Panc1 (cell line): ENCODE results near the gene KRT34. TPM values are rescaled to one million over a fixed set of nuclear protein-coding genes. Genes with fewer than 3 reads are reported as not detected.

ENCODE experiments used
- ATAC-seq: fragments of 200-7000 bp; cut with Tn5 transposase; 2 replicates; pipeline ENCODE4 v1.9.1; 2020; ENCODE audit warnings: mild to moderate bottlenecking, moderate library complexity
- BruUV-seq: library from RNA; stranded (reverse); fragments of 400-500 nt; replicated peaks from 2 replicates; lab custom pipeline; 2021; lab: Mats Ljungman, UMichigan
- CTCF ChIA-PET: fragments of 300-600 bp; sonication (Branson Sonifier 250); formaldehyde crosslinking; loops from one replicate; lab custom pipeline; 2022; ENCODE audit warnings: antibody characterized with exemption; lab: Charles Lee
- POLR2A ChIA-PET: fragments of 300-600 bp; sonication (Branson Sonifier 250); formaldehyde crosslinking; loops from one replicate; lab custom pipeline; 2022; ENCODE audit warnings: antibody characterized with exemption; lab: Charles Lee
- DNase-seq: peaks from one replicate; pipeline ENCODE4 v3.0.0-alpha.2; 2010; ENCODE audit warnings: low read depth, low spot score
- H3K27ac ChIP-seq: 2 replicates; pipeline ENCODE4 v1.5.1; 2011; ENCODE audit warnings: mild to moderate bottlenecking, low read length, inconsistent platforms
- H3K27me3 ChIP-seq: fragments of 200-500 bp; sonication (Bioruptor generic); 2 replicates; pipeline ENCODE4 v1.6.0; 2014; ENCODE audit warnings: low read length, inconsistent platforms; ENCODE audit not compliant: control insufficient read depth, insufficient read depth
- H3K36me3 ChIP-seq: fragments of 200-500 bp; sonication (Bioruptor generic); 2 replicates; pipeline ENCODE4 v1.5.1; 2014; ENCODE audit warnings: inconsistent platforms, mild to moderate bottlenecking, low read length, moderate library complexity; ENCODE audit not compliant: control insufficient read depth, insufficient read depth
- H3K4me1 ChIP-seq: 2 replicates; pipeline ENCODE4 v1.5.1; 2011; ENCODE audit warnings: inconsistent platforms, mild to moderate bottlenecking, low read length, moderate library complexity; ENCODE audit not compliant: control insufficient read depth, insufficient read depth
- H3K4me3 ChIP-seq, 2 experiments: 2 replicates each; pipeline ENCODE4 v1.5.1; 2011 to 2012; ENCODE audit warnings: low read depth in 2 of 2, low read length in 2 of 2, mild to moderate bottlenecking in 2 of 2, inconsistent platforms in 1 of 2, moderate library complexity in 1 of 2
- H3K9me3 ChIP-seq: fragments of 200-500 bp; sonication (Bioruptor generic); 2 replicates; pipeline ENCODE4 v1.5.1; 2014; ENCODE audit warnings: low read depth, mild to moderate bottlenecking, inconsistent platforms, low read length, moderate library complexity; ENCODE audit not compliant: control insufficient read depth, insufficient read depth
- POLR2AphosphoS5 ChIP-seq: IDR thresholded peaks from 2 replicates; pipeline ENCODE4 v1.6.1; 2012; ENCODE audit warnings: mild to moderate bottlenecking, low read depth, low read length, moderate library complexity
- SIN3A ChIP-seq: IDR thresholded peaks from 2 replicates; pipeline ENCODE4 v1.6.1; 2012; ENCODE audit warnings: low read depth, mild to moderate bottlenecking, low read length, moderate library complexity, borderline replicate concordance; ENCODE audit not compliant: insufficient read depth
- TCF7L2 ChIP-seq: IDR thresholded peaks from 2 replicates; pipeline ENCODE4 v1.6.1; 2011; ENCODE audit warnings: mild to moderate bottlenecking, low read depth, low read length, inconsistent platforms
- in situ Hi-C: cut with HindIII; loops from 2 replicates; pipeline ENCODE4 v1.10.0; 2016; ENCODE audit warnings: low sequenced_read_pairs, low pct_unique_long_range_greater_than_20kb
- intact Hi-C: fragments of 100-400 bp; cut with micrococcal nuclease; formaldehyde crosslinking; loops from one replicate; pipeline ENCODE4 v1.10.0; 2022; ENCODE audit not compliant: unreplicated experiment
- total RNA-seq: library from RNA; stranded (reverse); gene quantifications from one replicate; pipeline ENCODE4 v1.2.1, GENCODE V29; 2021; ENCODE audit not compliant: unreplicated experiment
- TF ChIP-seq, protein P1 (sequence below): fragments of 450-650 bp; IDR thresholded peaks from 2 replicates; pipeline ENCODE4 v1.5.1; 2017; ENCODE audit warnings: mild to moderate bottlenecking
- TF ChIP-seq, protein P2 (sequence below), 2 experiments: IDR thresholded peaks; 2 replicates each; pipeline ENCODE4 v1.6.1; 2011 to 2012; ENCODE audit warnings: low read depth in 2 of 2, control low read depth in 1 of 2, low read length in 1 of 2, mild to moderate bottlenecking in 1 of 2, moderate library complexity in 1 of 2; ENCODE audit not compliant: insufficient read depth in 1 of 2

KRT34 gene
- total RNA-seq, 1 experiment from 2014 or later, result not detected

DNA sequence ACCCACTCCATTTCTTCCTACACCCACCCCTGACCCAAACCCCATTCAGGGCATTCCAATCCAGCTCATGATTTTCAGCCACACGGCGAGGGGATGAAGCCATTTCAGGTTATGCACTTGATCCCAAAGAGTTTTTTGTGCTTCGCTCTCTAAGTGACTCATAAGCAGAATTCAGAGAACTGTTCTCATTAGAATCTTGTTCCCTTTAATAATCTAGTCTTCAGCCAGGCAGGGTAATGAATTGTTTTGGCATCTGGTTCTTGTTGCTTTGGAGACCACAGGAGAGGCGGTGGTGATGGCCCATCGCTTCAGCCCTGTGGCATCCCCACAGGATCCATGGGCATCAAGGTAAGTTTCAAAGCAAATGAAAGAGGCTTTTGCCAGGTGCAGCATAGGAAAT lies 20.1 kb upstream of the KRT34 start:
- ChIA-PET CTCF (no interaction called here), POLR2A (no interaction called here)
- H3K36me3 ChIP-seq, result no peaks in the 10 kb centered on the region
- no peak overlapping the region for H3K27ac ChIP-seq
- DNase-seq (no peak), ATAC-seq (no peak)
- intact Hi-C loops (no loop called here), in situ Hi-C loops (no loop called here)
- H3K4me1 ChIP-seq, result peaks cover 13% of the 10 kb centered on the region
- TF ChIP-seq SIN3A (no peak), TCF7L2 (no peak), POLR2AphosphoS5 (no peak)
- H3K4me3 ChIP-seq, result no peak overlapping the region
- no peaks in the 10 kb centered on the region for H3K27me3 ChIP-seq
- BruUV-seq, result no TSS peak
- H3K9me3 ChIP-seq, result no peaks in the 10 kb centered on the region

DNA sequence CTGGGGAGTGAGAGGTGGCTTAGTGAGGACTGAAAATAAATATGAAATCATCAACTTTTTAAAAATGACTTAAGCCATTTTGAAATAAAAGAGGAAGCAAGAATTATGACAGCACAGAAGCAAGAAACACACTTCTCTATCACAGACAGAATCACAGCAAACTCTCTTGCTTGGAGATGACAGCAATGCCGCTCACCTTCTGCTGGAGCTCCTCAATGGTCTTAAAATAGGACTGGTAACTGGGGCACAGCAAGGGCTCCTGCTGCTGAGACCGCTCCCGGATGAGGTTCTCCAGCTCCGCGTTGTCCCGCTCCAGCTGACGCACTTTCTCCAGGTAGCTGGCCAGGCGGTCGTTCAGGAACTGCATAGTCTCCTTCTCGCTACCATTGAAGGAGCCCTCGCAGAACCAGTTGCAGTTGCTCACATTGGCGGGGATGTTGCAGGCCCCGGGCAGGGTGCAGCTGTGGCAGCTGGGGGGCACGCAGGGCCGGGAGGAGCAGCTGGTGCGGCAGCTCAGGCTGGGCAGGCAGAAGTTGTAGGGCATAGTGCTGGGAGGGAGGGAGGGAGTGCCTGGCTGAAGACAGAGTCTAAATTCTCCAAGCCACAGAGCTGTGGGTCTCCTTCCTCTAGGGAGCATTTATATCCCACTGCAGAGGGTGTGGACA lies 15.0 kb upstream of the KRT34 start, which contains the start of gene KRT31:
Gene KRT31 (minus strand): TSS at position 613 of the 665 bp plus-strand sequence. CDS start 69 bp downstream, at position 544.
- Histone ChIP-seq H3K4me1 (no peaks in the 10 kb centered on the region), H3K27me3 (no peaks in the 10 kb centered on the region), H3K9me3 (no peaks in the 10 kb centered on the region), H3K27ac (no peak within 1 kb of the TSS), H3K4me3 (no peak within 1 kb of the TSS), H3K36me3 (no peaks in the 10 kb centered on the region)
- DNase-seq, result no peak
- ATAC-seq, result no peak
- TF ChIP-seq, protein P1, sequence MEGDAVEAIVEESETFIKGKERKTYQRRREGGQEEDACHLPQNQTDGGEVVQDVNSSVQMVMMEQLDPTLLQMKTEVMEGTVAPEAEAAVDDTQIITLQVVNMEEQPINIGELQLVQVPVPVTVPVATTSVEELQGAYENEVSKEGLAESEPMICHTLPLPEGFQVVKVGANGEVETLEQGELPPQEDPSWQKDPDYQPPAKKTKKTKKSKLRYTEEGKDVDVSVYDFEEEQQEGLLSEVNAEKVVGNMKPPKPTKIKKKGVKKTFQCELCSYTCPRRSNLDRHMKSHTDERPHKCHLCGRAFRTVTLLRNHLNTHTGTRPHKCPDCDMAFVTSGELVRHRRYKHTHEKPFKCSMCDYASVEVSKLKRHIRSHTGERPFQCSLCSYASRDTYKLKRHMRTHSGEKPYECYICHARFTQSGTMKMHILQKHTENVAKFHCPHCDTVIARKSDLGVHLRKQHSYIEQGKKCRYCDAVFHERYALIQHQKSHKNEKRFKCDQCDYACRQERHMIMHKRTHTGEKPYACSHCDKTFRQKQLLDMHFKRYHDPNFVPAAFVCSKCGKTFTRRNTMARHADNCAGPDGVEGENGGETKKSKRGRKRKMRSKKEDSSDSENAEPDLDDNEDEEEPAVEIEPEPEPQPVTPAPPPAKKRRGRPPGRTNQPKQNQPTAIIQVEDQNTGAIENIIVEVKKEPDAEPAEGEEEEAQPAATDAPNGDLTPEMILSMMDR, result no peak
- intact Hi-C loops (no loop called here), in situ Hi-C loops (no loop called here)
- ChIA-PET POLR2A (no interaction called here), CTCF (no interaction called here)
- no TSS peak for BruUV-seq

DNA sequence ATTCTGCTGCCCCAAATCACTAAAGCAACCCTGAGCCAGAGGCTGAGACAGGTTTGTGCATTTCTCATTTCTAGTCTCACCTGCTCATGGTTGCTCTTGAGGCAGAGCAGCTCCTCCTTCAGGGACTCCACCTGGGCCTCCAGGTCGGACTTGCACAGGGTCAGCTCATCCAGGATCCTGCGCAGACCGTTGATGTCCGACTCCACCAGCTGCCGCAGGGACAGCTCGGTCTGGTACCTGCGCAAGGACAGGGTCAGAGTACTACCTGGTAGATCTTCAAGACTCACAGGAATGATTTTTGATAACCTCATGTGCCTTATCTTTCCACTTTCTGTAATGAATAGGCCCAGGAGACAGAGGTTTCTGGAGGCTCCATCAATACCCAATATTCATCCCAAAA lies 14.2 kb upstream of the KRT34 start:
- Histone ChIP-seq H3K4me1 (no peaks in the 10 kb centered on the region), H3K27ac (no peak overlapping the region), H3K9me3 (no peaks in the 10 kb centered on the region), H3K36me3 (no peaks in the 10 kb centered on the region), H3K4me3 (no peak overlapping the region), H3K27me3 (no peaks in the 10 kb centered on the region)
- no peak for DNase-seq
- in situ Hi-C loops (no loop called here), intact Hi-C loops (no loop called here)
- BruUV-seq, result no TSS peak
- ChIA-PET CTCF (no interaction called here), POLR2A (interaction anchor here (0.6 kb wide), 1 partner anchor 9 kb away, joined by 11 read pairs; no protein-coding TSS in a partner anchor)
- ATAC-seq, result no peak
- TF ChIP-seq, protein P1, result no peak
- TF ChIP-seq SIN3A (no peak), TCF7L2 (no peak), POLR2AphosphoS5 (no peak)
- TF ChIP-seq, protein P2, sequence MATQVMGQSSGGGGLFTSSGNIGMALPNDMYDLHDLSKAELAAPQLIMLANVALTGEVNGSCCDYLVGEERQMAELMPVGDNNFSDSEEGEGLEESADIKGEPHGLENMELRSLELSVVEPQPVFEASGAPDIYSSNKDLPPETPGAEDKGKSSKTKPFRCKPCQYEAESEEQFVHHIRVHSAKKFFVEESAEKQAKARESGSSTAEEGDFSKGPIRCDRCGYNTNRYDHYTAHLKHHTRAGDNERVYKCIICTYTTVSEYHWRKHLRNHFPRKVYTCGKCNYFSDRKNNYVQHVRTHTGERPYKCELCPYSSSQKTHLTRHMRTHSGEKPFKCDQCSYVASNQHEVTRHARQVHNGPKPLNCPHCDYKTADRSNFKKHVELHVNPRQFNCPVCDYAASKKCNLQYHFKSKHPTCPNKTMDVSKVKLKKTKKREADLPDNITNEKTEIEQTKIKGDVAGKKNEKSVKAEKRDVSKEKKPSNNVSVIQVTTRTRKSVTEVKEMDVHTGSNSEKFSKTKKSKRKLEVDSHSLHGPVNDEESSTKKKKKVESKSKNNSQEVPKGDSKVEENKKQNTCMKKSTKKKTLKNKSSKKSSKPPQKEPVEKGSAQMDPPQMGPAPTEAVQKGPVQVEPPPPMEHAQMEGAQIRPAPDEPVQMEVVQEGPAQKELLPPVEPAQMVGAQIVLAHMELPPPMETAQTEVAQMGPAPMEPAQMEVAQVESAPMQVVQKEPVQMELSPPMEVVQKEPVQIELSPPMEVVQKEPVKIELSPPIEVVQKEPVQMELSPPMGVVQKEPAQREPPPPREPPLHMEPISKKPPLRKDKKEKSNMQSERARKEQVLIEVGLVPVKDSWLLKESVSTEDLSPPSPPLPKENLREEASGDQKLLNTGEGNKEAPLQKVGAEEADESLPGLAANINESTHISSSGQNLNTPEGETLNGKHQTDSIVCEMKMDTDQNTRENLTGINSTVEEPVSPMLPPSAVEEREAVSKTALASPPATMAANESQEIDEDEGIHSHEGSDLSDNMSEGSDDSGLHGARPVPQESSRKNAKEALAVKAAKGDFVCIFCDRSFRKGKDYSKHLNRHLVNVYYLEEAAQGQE (IDR thresholded peaks at IDR 0.05; ENCODE audit: insufficient read depth in 1 of 2, low read depth in 2 of 2, low read length in 1 of 2), result no peak
